Activated CD8-positive, alpha-beta memory T cell treated with anti-CD3 and anti-CD28 coated beads, Interleukin-2, amount 10 ng/mL, durations not matched to agents 7 days and 5 days (primary cell): Measurements from ENCODE around the gene CAB39. TPM values are rescaled to one million over a fixed set of nuclear protein-coding genes. Genes with fewer than 3 reads are reported as not detected.
A peak's percentile ranks its signal among the peaks of the same experiment; 100 is the strongest.
"Not testable (repeated sequence)": the region's sequence is repeated elsewhere in the genome, so short reads cannot be mapped to it uniquely, and the experiment has no call there.

Experiments
- ATAC-seq: fragments of 150-1000 bp; cut with Tn5 transposase; one replicate; pipeline ENCODE4 v1.10.0; 2021; ENCODE audit warnings: moderate library complexity
- CTCF ChIA-PET: fragments of 350-600 bp; sonication (Branson Sonifier 250); formaldehyde crosslinking; loops from one replicate; lab custom pipeline; 2021; ENCODE audit warnings: antibody characterized with exemption; lab: Charles Lee
- DNase-seq: peaks from one replicate; pipeline ENCODE4 v3.0.0-alpha.2; 2020
- H3K27ac Mint-ChIP-seq: one replicate; pipeline ENCODE4 v1.8.0; 2021; ENCODE audit warnings: mild to moderate bottlenecking, mixed read lengths
- H3K27me3 Mint-ChIP-seq: one replicate; pipeline ENCODE4 v1.8.0; 2021; ENCODE audit warnings: mixed read lengths
- H3K36me3 Mint-ChIP-seq: one replicate; pipeline ENCODE4 v1.8.0; 2021; ENCODE audit warnings: mild to moderate bottlenecking, mixed read lengths
- H3K4me1 Mint-ChIP-seq: one replicate; pipeline ENCODE4 v1.8.0; 2021; ENCODE audit warnings: mixed read lengths
- H3K4me3 Mint-ChIP-seq: one replicate; pipeline ENCODE4 v1.8.0; 2021; ENCODE audit warnings: mild to moderate bottlenecking, moderate library complexity, mixed read lengths
- H3K9me3 Mint-ChIP-seq: one replicate; pipeline ENCODE4 v1.8.0; 2022; ENCODE audit warnings: low read depth, mixed read lengths
- total RNA-seq, 2 experiments: library from RNA; stranded (reverse); gene quantifications; one replicate each; pipeline ENCODE4 v1.2.3, GENCODE V29; 2021

The CAB39 gene
- total RNA-seq, 2 experiments from 2014 or later: 148 to 174 TPM

DNA sequence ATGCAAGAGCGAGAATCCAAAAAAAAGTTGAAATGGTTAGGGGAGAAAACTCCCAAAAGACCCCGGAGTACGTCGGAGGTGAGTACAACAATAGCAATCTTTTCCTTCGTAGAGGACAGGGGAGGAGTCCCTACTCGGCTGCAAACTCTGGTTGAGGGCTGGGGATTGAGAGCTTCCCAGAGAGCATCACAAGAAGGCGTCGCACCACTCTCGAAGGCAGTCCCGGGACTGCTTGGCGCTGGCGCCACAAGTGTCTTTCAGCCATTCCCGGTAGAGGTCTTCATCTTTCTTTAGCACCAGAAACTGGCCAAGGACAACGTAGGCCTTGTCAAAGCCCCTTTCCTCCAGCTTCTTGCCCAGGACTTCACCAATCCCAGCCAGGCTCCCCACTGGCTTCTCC lies 12.3 kb downstream of the CAB39 start:
- H3K36me3 Mint-ChIP-seq: peaks cover 54% of the 10 kb centered on the region
- ATAC-seq, CTCF ChIA-PET, H3K27me3 Mint-ChIP-seq, DNase-seq, H3K9me3 Mint-ChIP-seq, H3K4me3 Mint-ChIP-seq, H3K27ac Mint-ChIP-seq: not testable (repeated sequence)
- H3K4me1 Mint-ChIP-seq: peaks cover 52% of the 10 kb centered on the region

DNA sequence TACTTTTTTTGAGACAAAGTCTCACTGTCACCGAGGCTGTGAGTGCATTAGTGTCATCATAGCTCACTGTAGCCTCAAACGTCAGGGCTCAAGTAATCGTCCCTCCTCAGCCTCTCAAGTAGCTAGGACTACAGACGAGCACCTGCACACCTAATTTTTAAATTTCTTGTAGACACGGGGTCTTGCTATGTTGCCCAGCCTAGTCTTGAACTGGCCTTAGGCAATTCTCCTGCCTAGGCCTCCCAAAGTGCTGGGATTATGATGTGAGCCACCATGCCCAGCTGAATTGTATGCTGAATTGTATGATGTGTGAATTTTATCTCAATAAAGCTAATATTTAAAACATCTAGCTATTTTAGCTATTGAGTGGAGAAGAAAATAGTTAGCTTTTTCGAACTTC lies 18.9 kb downstream of the CAB39 start:
- Mint-ChIP-seq H3K27ac (no peak overlapping the region), H3K27me3 (no peaks in the 10 kb centered on the region), H3K9me3 (no peaks in the 10 kb centered on the region), H3K36me3 (peaks cover 49% of the 10 kb centered on the region), H3K4me1 (peaks cover 54% of the 10 kb centered on the region), H3K4me3 (no peak overlapping the region)
- DNase-seq (no peak), ATAC-seq (no peak)
- CTCF ChIA-PET: interaction anchor here (0.9 to 1.8 kb wide), 3 partner anchors 9 to 32 kb away, joined by 3 to 4 read pairs (median 3); no protein-coding TSS in a partner anchor

DNA sequence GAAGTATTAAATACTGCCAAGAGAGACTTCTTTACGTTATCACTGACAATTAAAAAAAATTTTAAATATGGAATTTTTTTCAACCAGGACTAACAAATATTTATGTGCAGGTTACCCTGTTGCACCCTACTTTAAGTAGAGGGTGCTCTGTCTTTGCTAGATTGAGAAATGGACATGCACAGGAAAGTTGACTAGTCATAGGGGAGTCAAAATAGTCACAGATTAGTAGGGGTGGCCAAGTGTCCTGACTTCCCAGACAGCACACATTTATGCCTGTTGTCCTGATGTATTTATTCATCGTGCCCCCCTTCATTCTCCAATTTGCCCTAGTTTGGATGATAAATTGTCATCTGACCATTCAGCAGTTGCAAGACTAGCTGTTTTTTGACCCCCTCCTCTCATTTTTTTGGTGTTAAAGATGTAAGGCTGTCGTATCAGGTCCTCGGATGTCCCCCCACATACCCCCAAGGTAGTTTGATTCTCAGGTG lies 20.3 kb downstream of the CAB39 start:
- no peaks in the 10 kb centered on the region for H3K9me3 Mint-ChIP-seq
- H3K27ac Mint-ChIP-seq: peak overlapping the region; percentile 3
- no peaks in the 10 kb centered on the region for H3K27me3 Mint-ChIP-seq
- CTCF ChIA-PET: interaction anchor here (0.9 to 1.4 kb wide), 3 partner anchors 20 to 61 kb away, joined by 3 to 4 read pairs (median 4); partner anchors contain the start of gene CAB39
- no peak for DNase-seq
- ATAC-seq: no peak
- peaks cover 63% of the 10 kb centered on the region for H3K4me1 Mint-ChIP-seq
- H3K4me3 Mint-ChIP-seq: no peak overlapping the region
- peaks cover 47% of the 10 kb centered on the region for H3K36me3 Mint-ChIP-seq

DNA sequence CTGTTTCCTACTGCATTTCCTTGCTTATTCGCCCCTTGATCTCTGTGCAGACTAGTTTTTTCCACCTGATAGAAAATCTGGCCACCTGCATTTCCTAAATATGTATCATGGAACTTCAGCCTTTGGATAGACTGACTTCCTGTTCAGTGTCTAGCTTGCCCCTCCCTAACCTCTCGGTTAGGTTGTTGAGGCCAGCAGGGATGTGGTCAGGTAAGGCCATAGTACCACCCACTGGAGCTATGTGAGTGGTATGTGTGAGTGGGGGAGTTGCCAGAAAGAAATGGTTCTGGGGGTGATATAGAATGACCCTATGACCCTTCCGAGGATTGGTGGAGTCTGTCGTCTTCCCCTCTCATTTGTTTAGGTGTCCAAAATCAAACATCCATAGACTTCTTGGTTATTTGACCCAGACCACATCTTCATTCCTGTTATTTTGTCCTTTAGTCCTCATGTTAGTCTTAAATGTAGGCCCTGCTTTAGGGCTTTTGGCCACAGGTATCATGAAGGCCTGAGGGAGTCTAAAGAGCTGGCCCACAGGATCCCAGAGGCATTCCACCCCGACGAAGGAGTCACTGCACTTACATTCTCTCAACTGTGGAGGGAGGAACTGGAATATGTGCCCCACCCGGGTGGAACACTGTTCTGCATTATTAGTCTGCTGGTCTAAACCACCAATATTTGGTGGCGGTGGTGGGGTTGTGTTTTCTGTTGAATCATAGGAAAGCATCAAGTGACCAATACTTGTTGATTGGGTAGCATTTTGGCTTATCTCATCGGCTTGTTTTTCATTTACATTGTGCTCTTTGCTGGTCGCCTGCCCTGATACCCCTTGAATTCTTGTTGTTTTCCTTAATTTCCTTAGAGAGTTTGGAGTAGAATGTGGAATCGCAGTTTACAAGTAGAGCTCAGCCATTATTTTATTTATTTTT lies 21.9 kb downstream of the CAB39 start:
- Mint-ChIP-seq H3K4me1 (peaks cover 68% of the 10 kb centered on the region), H3K4me3 (no peak overlapping the region), H3K27ac (peak overlapping the region; percentile 59), H3K36me3 (peaks cover 47% of the 10 kb centered on the region), H3K9me3 (no peaks in the 10 kb centered on the region), H3K27me3 (no peaks in the 10 kb centered on the region)
- no peak for DNase-seq
- CTCF ChIA-PET: interaction anchor here (0.9 to 1.4 kb wide), 3 partner anchors 20 to 59 kb away, joined by 3 to 6 read pairs (median 4); partner anchors contain the start of gene CAB39
- no peak for ATAC-seq

DNA sequence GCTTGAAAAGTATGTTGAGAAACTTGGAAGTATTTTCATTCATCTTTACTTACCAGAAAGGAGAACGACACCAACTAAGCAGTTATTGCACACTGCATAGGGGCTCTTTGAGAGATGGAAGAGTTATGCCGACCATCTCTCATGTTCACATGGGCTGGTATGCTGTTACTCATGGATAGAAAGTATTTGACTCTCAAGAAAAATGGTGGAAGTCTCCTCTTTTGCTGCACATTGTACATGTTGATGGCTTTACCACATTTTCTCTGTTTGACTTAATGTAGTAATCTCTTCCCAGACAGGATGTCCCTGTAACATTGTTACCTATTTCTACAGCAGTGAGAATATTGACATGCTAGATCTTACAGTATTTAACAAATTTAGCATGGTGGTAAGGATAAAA lies 23.2 kb downstream of the CAB39 start:
- DNase-seq: no peak
- H3K36me3 Mint-ChIP-seq: peaks cover 54% of the 10 kb centered on the region
- no peak overlapping the region for H3K4me3 Mint-ChIP-seq
- H3K27me3 Mint-ChIP-seq: no peaks in the 10 kb centered on the region
- no peaks in the 10 kb centered on the region for H3K9me3 Mint-ChIP-seq
- H3K27ac Mint-ChIP-seq: peak overlapping the region; percentile 41
- CTCF ChIA-PET: interaction anchor here (0.6 to 1.3 kb wide), 2 partner anchors 37 to 58 kb away, joined by 3 to 6 read pairs; no protein-coding TSS in a partner anchor
- peaks cover 71% of the 10 kb centered on the region for H3K4me1 Mint-ChIP-seq
- peak; percentile 74 for ATAC-seq

DNA sequence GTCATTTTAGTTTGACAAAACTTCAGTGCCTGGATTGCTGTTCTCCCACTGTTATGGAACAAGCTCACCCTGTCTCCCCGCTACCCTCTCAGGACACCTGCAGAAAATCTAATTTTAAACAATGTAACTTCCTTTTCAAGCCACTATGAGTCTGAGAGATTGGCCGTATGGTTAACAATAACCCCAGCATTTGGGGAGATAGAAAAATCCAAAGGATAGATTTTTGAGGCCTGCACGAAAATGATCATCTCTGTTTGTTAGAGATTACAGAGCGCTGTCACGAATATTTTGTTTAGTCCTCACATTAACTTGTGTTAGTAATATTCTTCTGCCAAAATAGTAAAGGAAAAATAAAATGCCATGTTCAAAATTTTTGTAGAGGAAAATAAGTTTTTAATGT lies 24.7 kb downstream of the CAB39 start:
- DNase-seq (no peak), ATAC-seq (no peak)
- peaks cover 68% of the 10 kb centered on the region for H3K4me1 Mint-ChIP-seq
- peaks cover 55% of the 10 kb centered on the region for H3K36me3 Mint-ChIP-seq
- H3K4me3 Mint-ChIP-seq: no peak overlapping the region
- peak overlapping the region; percentile 49 for H3K27ac Mint-ChIP-seq
- H3K27me3 Mint-ChIP-seq: no peaks in the 10 kb centered on the region
- no peaks in the 10 kb centered on the region for H3K9me3 Mint-ChIP-seq
- CTCF ChIA-PET: no interaction called here

DNA sequence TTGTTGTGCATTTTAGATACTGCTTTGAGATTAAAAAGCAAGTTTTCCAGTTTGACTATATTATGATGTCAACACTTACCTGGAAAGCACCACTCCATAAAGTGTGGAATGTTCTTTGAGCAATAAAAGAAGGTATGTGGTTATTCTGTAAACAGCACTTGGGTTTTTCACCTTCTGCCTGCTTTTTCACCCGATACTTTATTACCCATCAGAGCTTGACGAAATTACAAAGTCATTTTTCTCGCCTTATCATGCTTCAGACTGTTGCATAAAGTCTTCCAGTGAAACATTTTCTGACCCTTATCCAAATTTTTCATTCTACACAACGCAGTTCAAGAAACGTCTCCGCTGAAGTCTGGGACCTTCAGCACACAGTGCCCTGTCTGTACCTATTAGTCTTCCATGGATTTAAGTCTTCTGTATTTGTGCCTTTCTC lies 25.2 kb downstream of the CAB39 start:
- H3K36me3 Mint-ChIP-seq: peaks cover 54% of the 10 kb centered on the region
- no peaks in the 10 kb centered on the region for H3K27me3 Mint-ChIP-seq
- no peak overlapping the region for H3K4me3 Mint-ChIP-seq
- no peaks in the 10 kb centered on the region for H3K9me3 Mint-ChIP-seq
- CTCF ChIA-PET: interaction anchor here (0.6 to 1.9 kb wide), 3 partner anchors 24 to 56 kb away, joined by 3 to 7 read pairs (median 7); no protein-coding TSS in a partner anchor
- DNase-seq (no peak), ATAC-seq (peak; percentile 11)
- H3K27ac Mint-ChIP-seq: peak overlapping the region; percentile 60
- H3K4me1 Mint-ChIP-seq: peaks cover 67% of the 10 kb centered on the region

DNA sequence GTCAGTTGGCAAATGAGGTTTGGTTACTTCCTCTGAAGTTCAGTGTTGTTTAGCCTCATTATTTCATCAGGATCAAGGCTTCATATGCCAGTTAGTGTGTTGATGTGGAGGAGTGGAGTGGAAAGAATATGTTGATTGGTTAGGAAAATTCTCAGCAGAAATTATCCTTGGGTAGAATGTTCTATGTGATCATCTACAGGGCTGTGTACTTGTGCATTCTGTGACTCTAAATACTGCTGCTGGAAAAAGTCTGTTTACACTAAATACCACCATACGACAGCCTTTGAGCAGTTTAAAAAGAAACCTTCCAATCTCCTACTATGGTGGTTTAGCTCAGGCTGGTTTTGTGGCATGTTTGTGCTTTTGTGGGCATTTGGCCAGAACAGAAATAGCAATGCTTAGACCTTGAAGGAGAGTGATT lies 25.8 kb downstream of the CAB39 start:
- Mint-ChIP-seq H3K4me3 (no peak overlapping the region), H3K27me3 (no peaks in the 10 kb centered on the region), H3K36me3 (peaks cover 54% of the 10 kb centered on the region), H3K9me3 (no peaks in the 10 kb centered on the region), H3K27ac (peak overlapping the region; percentile 60), H3K4me1 (peaks cover 65% of the 10 kb centered on the region)
- DNase-seq (no peak), ATAC-seq (peak; percentile 34)
- CTCF ChIA-PET: interaction anchor here (0.6 to 1.9 kb wide), 4 partner anchors 24 to 80 kb away, joined by 3 to 7 read pairs (median 5); no protein-coding TSS in a partner anchor

DNA sequence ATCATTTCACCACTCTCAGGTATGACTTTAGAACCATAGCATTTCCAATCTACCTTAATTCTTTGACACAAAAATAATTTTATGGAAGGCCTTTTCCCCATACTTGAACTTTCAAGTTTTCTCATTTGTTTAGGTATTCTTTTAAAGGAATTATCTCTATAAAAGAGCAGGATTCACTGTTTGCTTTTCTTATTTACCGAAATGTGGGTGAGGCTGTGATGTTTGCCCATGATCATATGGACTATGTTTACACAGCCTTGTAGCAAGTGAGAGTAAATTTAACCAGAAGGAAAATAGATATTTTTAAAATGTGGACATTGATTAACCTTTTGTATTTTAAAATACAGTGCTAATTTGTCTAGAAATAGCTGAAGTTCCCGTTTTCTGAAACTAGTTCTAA lies 26.3 kb downstream of the CAB39 start:
- Mint-ChIP-seq H3K27me3 (no peaks in the 10 kb centered on the region), H3K9me3 (no peaks in the 10 kb centered on the region), H3K4me1 (peaks cover 59% of the 10 kb centered on the region), H3K27ac (peak overlapping the region; percentile 35), H3K36me3 (peaks cover 49% of the 10 kb centered on the region), H3K4me3 (no peak overlapping the region)
- DNase-seq (no peak), ATAC-seq (no peak)
- CTCF ChIA-PET: interaction anchor here (0.9 to 1.9 kb wide), 3 partner anchors 25 to 81 kb away, joined by 3 to 7 read pairs (median 3); no protein-coding TSS in a partner anchor

DNA sequence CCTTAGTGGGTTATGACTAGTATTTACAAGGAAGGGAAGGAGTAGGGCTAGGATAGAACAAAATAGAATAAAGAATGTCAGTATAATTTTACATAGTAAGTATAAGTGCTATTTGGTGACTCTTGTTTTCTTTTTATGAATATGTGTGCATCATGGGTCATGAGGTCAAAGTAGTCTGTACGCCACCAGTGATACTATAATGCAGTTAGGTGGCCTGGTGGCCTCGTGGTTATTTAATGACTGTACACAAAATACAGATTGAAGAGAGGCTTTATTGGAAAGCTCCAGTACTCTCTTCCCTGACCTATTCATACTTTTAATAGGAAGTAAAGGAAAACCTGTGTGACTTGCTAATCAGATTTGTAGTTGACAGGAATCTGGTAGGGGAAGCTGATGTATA lies 27.3 kb downstream of the CAB39 start:
- no peak for DNase-seq
- ATAC-seq: no peak
- no peaks in the 10 kb centered on the region for H3K27me3 Mint-ChIP-seq
- no peak overlapping the region for H3K4me3 Mint-ChIP-seq
- H3K9me3 Mint-ChIP-seq: no peaks in the 10 kb centered on the region
- H3K27ac Mint-ChIP-seq: no peak overlapping the region
- CTCF ChIA-PET: interaction anchor here (1.3 kb wide), 1 partner anchor 26 kb away, joined by 3 read pairs; no protein-coding TSS in a partner anchor
- peaks cover 47% of the 10 kb centered on the region for H3K36me3 Mint-ChIP-seq
- peaks cover 52% of the 10 kb centered on the region for H3K4me1 Mint-ChIP-seq

DNA sequence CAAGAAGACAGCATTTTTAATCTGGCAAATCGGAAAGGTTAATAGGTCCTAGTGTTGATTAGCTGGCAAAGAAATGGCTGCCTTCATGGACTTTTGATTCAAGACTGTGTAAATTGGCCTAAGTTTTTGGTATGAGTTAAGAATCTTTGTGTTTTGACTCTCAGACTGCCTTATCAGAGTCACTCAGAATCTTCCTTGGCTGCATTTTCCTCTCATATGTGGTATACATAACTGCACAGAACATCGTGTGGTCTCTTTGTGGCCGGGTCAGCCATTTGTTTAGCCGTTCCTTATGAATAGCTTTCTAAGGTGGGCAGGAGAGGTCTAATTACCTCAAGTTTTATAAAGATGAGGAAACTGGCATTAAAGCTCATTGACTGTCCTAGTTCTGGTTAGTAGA lies 30.1 kb downstream of the CAB39 start:
- Mint-ChIP-seq H3K9me3 (no peaks in the 10 kb centered on the region), H3K4me3 (no peak overlapping the region), H3K4me1 (peaks cover 45% of the 10 kb centered on the region), H3K36me3 (peaks cover 62% of the 10 kb centered on the region), H3K27me3 (no peaks in the 10 kb centered on the region), H3K27ac (no peak overlapping the region)
- ATAC-seq: no peak
- DNase-seq: no peak
- CTCF ChIA-PET: interaction anchor here (0.7 to 1.4 kb wide), 7 partner anchors 11 to 108 kb away, joined by 3 to 4 read pairs (median 3); no protein-coding TSS in a partner anchor

DNA sequence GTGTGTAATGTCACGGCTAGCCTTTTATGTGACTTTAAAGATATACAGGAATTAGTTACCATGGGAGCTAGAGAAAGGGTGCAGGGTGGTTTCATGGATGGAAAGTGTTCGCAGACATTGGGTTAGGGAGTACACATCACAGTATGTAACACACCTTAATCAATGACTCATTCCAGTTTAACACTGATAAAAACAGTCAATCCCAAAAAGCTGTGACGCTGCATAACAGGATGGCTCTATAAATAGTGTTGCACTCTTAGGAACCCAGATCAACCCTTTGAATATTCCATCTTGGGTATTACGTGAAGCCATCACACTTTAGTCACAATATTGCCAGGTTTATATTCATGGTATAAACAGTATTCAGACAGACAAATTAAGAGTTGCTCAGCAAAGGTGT lies 33.6 kb downstream of the CAB39 start:
- CTCF ChIA-PET: no interaction called here

DNA sequence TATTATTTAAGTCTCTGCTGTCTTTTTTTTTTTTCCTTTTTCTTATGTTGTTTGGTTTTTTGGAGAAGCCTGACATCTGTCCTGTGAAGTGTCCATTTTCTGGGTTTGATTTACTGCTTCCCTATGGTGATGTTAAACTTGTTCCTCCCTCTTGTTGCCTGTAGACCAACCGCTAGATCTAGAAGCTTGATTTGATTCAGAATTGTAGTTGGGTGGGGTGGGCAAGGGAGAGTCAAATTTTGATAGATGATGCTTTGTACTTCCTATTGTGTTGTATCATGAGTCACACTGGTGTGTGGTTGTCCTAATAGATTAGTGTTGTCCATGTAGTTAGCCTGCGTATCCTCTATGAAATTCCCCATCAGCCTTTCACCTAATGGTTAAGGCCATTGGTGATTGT lies 35.4 kb downstream of the CAB39 start:
- ATAC-seq (peak; percentile 50), DNase-seq (no peak)
- Mint-ChIP-seq H3K27ac (peak overlapping the region; percentile 44), H3K4me1 (peaks cover 52% of the 10 kb centered on the region), H3K36me3 (peaks cover 64% of the 10 kb centered on the region), H3K9me3 (no peaks in the 10 kb centered on the region), H3K27me3 (no peaks in the 10 kb centered on the region), H3K4me3 (no peak overlapping the region)
- CTCF ChIA-PET: no interaction called here

More for the DNA sequence above, 33.6 kb downstream of the CAB39 start:
- H3K27me3 Mint-ChIP-seq: no peaks in the 10 kb centered on the region
- no peak for ATAC-seq
- peaks cover 56% of the 10 kb centered on the region for H3K36me3 Mint-ChIP-seq
- no peak for DNase-seq
- H3K4me3 Mint-ChIP-seq: no peak overlapping the region
- H3K9me3 Mint-ChIP-seq: no peaks in the 10 kb centered on the region
- H3K4me1 Mint-ChIP-seq: peaks cover 42% of the 10 kb centered on the region
- no peak overlapping the region for H3K27ac Mint-ChIP-seq
